Stomach (tissue), 9 donors: ENCODE data around the gene STRN4. TPM values are rescaled to one million over a fixed set of nuclear protein-coding genes. Genes with fewer than 3 reads are reported as not detected.
"Not testable (repeated sequence)": the region's sequence is repeated elsewhere in the genome, so short reads cannot be mapped to it uniquely, and the experiment has no call there.

Source experiments
- DNase-seq, 2 donors: peaks; one replicate each; pipeline versions ENCODE4 v3.0.0 to v3.0.0-alpha.2; 2013 to 2019
- H3K27ac ChIP-seq, 5 donors: fragments of 200-600 bp in 4 of 5; sonication (generic) in 4 of 5; one replicate each; pipeline ENCODE4 v1.5.1; 2013 to 2019; ENCODE audit warnings: mild to moderate bottlenecking in 1 of 5, moderate library complexity in 1 of 5
- H3K27me3 ChIP-seq, 3 donors: fragments of 200-600 bp; sonication (generic); one replicate each; pipeline ENCODE4 v1.5.1; 2017 to 2019; ENCODE audit warnings: mixed run types in 1 of 3
- H3K36me3 ChIP-seq, 4 donors: fragments of 200-600 bp; sonication (generic); 1 replicate in 3 of 4; 2 replicates in 1 of 4; pipeline ENCODE4 v1.5.1; 2016 to 2019
- H3K4me1 ChIP-seq, 4 donors: fragments of 200-600 bp; sonication (generic); one replicate each; pipeline ENCODE4 v1.5.1; 2016 to 2019
- H3K4me3 ChIP-seq, 4 donors: fragments of 200-600 bp; sonication (generic) in 3 of 4; one replicate each; pipeline ENCODE4 v1.5.1; 2016 to 2019; ENCODE audit warnings: mild to moderate bottlenecking in 1 of 4
- H3K9me3 ChIP-seq, 4 donors: fragments of 200-600 bp; sonication (generic); one replicate each; pipeline ENCODE4 v1.5.1; 2016 to 2019
- EP300 ChIP-seq: sonication (generic); formaldehyde crosslinking; IDR thresholded peaks from one replicate; pipeline ENCODE4 v1.6.1; 2017; ENCODE audit warnings: antibody characterized with exemption
- POLR2A ChIP-seq, 4 donors: fragments of 450-650 bp; IDR thresholded peaks; one replicate each; pipeline ENCODE4 v1.6.1; 2016; ENCODE audit warnings: antibody characterized with exemption in 4 of 4, control low read depth in 2 of 4, mild to moderate bottlenecking in 1 of 4, moderate library complexity in 1 of 4
- POLR2AphosphoS5 ChIP-seq, 3 donors: sonication (generic); formaldehyde crosslinking; IDR thresholded peaks; one replicate each; pipeline ENCODE4 v1.6.1; 2016; ENCODE audit warnings: antibody characterized with exemption in 3 of 3
- WGBS, 5 donors: extraction: QIAGEN DNeasy Blood & Tissue Kit in 3 of 5; methylation state at CpG; one replicate each; pipeline versions ENCODE4 v1.1.5 to v1.1.7; 2013 to 2018; 5-methylcytosine and 5-hydroxymethylcytosine counted together
- intact Hi-C: fragments of 100-400 bp; cut with DNase I; formaldehyde crosslinking; loops from one replicate; pipeline ENCODE4 v1.15.1; 2023; ENCODE audit warnings: low total_unique reads
- polyA plus RNA-seq, 3 donors: library from polyadenylated mRNA; stranded (reverse); fragments of 200-250 nt; gene quantifications; one replicate each; pipeline ENCODE4 v1.2.3, GENCODE V29; 2013
- total RNA-seq, 5 donors: library from RNA; depleted of rRNA; stranded (reverse); fragments of >200 nt; gene quantifications; one replicate each; pipeline versions ENCODE4 v1.1.0 to v1.2.3, GENCODE V29; 2014 to 2016
- TF ChIP-seq, protein P1 (sequence below), 7 experiments: fragments of 450-650 bp in 4 of 7; fragments of 200-600 bp in 3 of 7; sonication (generic) in 3 of 7; IDR thresholded peaks; one replicate each; pipeline ENCODE4 v1.5.1; 2016 to 2019; ENCODE audit warnings: antibody characterized with exemption in 7 of 7, control low read depth in 2 of 7, mild to moderate bottlenecking in 1 of 7
- donor health status: healthy with polysubstance abuse.
- donor health status: Bipolar disorder and iron deficiency.
- donor health status: healthy.

STRN4 gene
- total and polyA plus RNA-seq, 8 donors, result 37.1 to 373 (median 62.1) TPM

DNA sequence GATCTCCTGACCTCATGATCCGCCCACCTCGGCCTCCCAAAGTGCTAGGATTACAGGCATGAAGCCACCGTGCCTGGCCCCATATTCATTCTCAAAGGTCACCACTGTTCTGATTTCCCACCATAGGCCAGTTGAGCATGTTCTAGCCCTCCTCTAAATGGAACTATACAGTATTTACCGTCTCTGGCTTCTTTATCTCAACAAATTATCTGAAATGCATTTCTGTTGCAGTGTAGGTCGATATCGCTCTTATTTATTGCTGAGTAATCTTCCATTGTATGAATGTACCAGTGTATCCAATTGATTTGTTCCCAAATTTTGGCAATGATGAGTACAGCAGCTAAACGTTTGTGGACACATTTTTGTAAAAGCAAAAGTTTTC lies 26.8 kb upstream of the STRN4 start:
- 55 to 79% (median 72%) methylated on average over 7 of the region's 7 CpGs for WGBS, 5 donors
- no peak for TF ChIP-seq POLR2A (IDR thresholded peaks at IDR 0.05)
- TF ChIP-seq, protein P1, sequence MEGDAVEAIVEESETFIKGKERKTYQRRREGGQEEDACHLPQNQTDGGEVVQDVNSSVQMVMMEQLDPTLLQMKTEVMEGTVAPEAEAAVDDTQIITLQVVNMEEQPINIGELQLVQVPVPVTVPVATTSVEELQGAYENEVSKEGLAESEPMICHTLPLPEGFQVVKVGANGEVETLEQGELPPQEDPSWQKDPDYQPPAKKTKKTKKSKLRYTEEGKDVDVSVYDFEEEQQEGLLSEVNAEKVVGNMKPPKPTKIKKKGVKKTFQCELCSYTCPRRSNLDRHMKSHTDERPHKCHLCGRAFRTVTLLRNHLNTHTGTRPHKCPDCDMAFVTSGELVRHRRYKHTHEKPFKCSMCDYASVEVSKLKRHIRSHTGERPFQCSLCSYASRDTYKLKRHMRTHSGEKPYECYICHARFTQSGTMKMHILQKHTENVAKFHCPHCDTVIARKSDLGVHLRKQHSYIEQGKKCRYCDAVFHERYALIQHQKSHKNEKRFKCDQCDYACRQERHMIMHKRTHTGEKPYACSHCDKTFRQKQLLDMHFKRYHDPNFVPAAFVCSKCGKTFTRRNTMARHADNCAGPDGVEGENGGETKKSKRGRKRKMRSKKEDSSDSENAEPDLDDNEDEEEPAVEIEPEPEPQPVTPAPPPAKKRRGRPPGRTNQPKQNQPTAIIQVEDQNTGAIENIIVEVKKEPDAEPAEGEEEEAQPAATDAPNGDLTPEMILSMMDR (IDR thresholded peaks at IDR 0.05), result no peak
- no peak for TF ChIP-seq POLR2AphosphoS5 (IDR thresholded peaks at IDR 0.05)
- TF ChIP-seq EP300, result no peak
- Histone ChIP-seq H3K27ac (no peak overlapping the region), H3K27me3 (no peaks in the 10 kb centered on the region), H3K4me1 (peaks cover 0 to 14% (median 6%) of the 10 kb centered on the region in 4 donors), H3K9me3 (no peaks in the 10 kb centered on the region), H3K36me3 (peaks cover 27 to 45% (median 42%) of the 10 kb centered on the region in 4 donors), H3K4me3 (no peak overlapping the region)
- intact Hi-C loops, result no loop called here
- DNase-seq, result no peak

GRCh38 chr19:46772170-46773017 lies 26.1 kb upstream of the STRN4 start:
- TF ChIP-seq POLR2AphosphoS5 (IDR thresholded peaks at IDR 0.05) (no peak), POLR2A (IDR thresholded peaks at IDR 0.05) (no peak), EP300 (no peak)
- TF ChIP-seq, protein P1 (IDR thresholded peaks at IDR 0.05), result no peak
- 59 to 76% (median 72%) methylated on average over 11 to 12 of the region's 12 CpGs for WGBS, 5 donors
- Histone ChIP-seq H3K4me1 (peaks cover 0 to 12% (median 5%) of the 10 kb centered on the region in 4 donors), H3K9me3 (no peaks in the 10 kb centered on the region), H3K36me3 (peaks cover 22 to 39% (median 36%) of the 10 kb centered on the region in 4 donors), H3K27me3 (no peaks in the 10 kb centered on the region), H3K27ac (no peak overlapping the region), H3K4me3 (no peak overlapping the region)
- DNase-seq, result no peak
- intact Hi-C loops, result no loop called here

DNA sequence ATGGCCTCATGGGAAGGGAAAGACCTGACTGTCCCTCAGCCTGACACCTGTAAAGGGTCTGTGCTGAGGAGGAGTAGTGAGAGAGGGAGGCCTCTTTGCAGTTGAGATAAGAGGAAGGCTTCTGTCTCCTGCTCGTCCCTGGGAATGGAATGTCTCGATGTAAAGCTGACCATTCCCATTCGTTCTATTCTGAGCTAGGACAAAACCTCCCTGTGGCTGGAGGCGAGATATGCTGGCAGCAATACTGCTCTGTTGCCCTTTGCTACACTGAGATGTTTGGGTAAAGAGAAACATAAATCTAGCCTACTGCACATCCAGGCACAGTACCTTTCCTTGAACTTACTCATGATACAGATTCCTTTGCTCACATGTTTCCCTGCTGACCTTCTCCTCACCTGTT lies 22.5 kb upstream of the STRN4 start:
- peak in 1 of 2 donors; percentile 35 for DNase-seq
- H3K27me3 ChIP-seq, H3K36me3 ChIP-seq, H3K27ac ChIP-seq, intact Hi-C loops, H3K9me3 ChIP-seq, H3K4me3 ChIP-seq: not testable (repeated sequence)
- WGBS, 5 donors, result 13 to 43% (median 22%) methylated on average over 4 of the region's 4 CpGs
- peaks cover 0 to 12% (median 5%) of the 10 kb centered on the region in 4 donors for H3K4me1 ChIP-seq

GRCh38 chr19:46766569-46767317 lies 20.5 kb upstream of the STRN4 start:
- Histone ChIP-seq H3K27ac (no peak overlapping the region), H3K27me3 (no peaks in the 10 kb centered on the region), H3K4me1 (peaks cover 0 to 11% (median 5%) of the 10 kb centered on the region in 4 donors), H3K4me3 (no peak overlapping the region), H3K36me3 (no peaks in the 10 kb centered on the region), H3K9me3 (no peaks in the 10 kb centered on the region)
- TF ChIP-seq, protein P1 (IDR thresholded peaks at IDR 0.05), result peak in 5 of 7 experiments; percentile 34 to 75 (median 54)
- no peak for TF ChIP-seq POLR2A (IDR thresholded peaks at IDR 0.05)
- peak; percentile 58 to 67 for DNase-seq
- intact Hi-C loops, result no loop called here
- WGBS, 5 donors, result 54 to 66% (median 56%) methylated on average over 17 to 18 of the region's 18 CpGs
